Lung (tissue), 12 donors: ENCODE data around the gene RBM6. TPM values are rescaled to one million over a fixed set of nuclear protein-coding genes. Genes with fewer than 3 reads are reported as not detected.
"Not testable (repeated sequence)": the region's sequence is repeated elsewhere in the genome, so short reads cannot be mapped to it uniquely, and the experiment has no call there.

ENCODE experiments used
- ATAC-seq: fragments of 200-7000 bp; cut with Tn5 transposase; one replicate; pipeline ENCODE4 v1.9.1; 2020; ENCODE audit warnings: moderate number of reproducible peaks; ENCODE audit not compliant: insufficient read depth, low FRiP score
- DNase-seq, 3 donors: peaks; one replicate each; pipeline ENCODE4 v3.0.0-alpha.2; 2013 to 2017
- H3K27ac ChIP-seq, 2 donors: one replicate each; pipeline ENCODE4 v1.5.1; 2013; ENCODE audit warnings: mild to moderate bottlenecking in 2 of 2, moderate library complexity in 2 of 2, control low read depth in 1 of 2, inconsistent platforms in 1 of 2, low read depth in 1 of 2, low read length in 1 of 2
- H3K27me3 ChIP-seq, 3 donors: one replicate each; pipeline ENCODE4 v1.5.1; 2013; ENCODE audit warnings: low read length in 2 of 3; ENCODE audit not compliant: control insufficient read depth in 3 of 3, insufficient read depth in 3 of 3
- H3K36me3 ChIP-seq, 4 donors: one replicate each; pipeline ENCODE4 v1.5.1; 2013; ENCODE audit warnings: low read length in 4 of 4, mild to moderate bottlenecking in 1 of 4, moderate library complexity in 1 of 4; ENCODE audit not compliant: control insufficient read depth in 4 of 4, insufficient read depth in 4 of 4
- H3K4me1 ChIP-seq, 5 donors: one replicate each; pipeline ENCODE4 v1.5.1; 2013; ENCODE audit warnings: low read length in 5 of 5, mild to moderate bottlenecking in 2 of 5, moderate library complexity in 1 of 5; ENCODE audit not compliant: control insufficient read depth in 5 of 5, insufficient read depth in 5 of 5
- H3K4me3 ChIP-seq: one replicate; pipeline ENCODE4 v1.5.1; 2013; ENCODE audit warnings: mild to moderate bottlenecking, control low read depth, moderate library complexity
- H3K9ac ChIP-seq, 2 donors: one replicate each; pipeline ENCODE4 v1.5.1; 2013; ENCODE audit warnings: low read length in 2 of 2, control low read depth in 1 of 2; ENCODE audit not compliant: insufficient read depth in 1 of 2
- H3K9me3 ChIP-seq, 4 donors: one replicate each; pipeline ENCODE4 v1.5.1; 2013; ENCODE audit warnings: low read length in 3 of 4, mild to moderate bottlenecking in 1 of 4, moderate library complexity in 1 of 4; ENCODE audit not compliant: control insufficient read depth in 4 of 4, insufficient read depth in 3 of 4
- CTCF ChIP-seq: IDR thresholded peaks from 2 replicates; pipeline ENCODE4 v1.5.1; 2012; ENCODE audit warnings: mild to moderate bottlenecking; ENCODE audit errors: control extremely low read depth, extremely low read depth
- WGBS, 2 donors: extraction: QIAGEN DNeasy Blood & Tissue Kit; methylation state at CpG; one replicate each; pipeline ENCODE4 v1.1.7; 2013; 5-methylcytosine and 5-hydroxymethylcytosine counted together
- polyA plus RNA-seq, 2 donors: library from polyadenylated mRNA; stranded (reverse); fragments of 200-250 nt; gene quantifications; one replicate each; pipeline ENCODE4 v1.2.1, GENCODE V29; 2013
- total RNA-seq, 2 donors: library from RNA; depleted of rRNA in 1 of 2; stranded (reverse); fragments of >200 nt in 1 of 2; gene quantifications; one replicate each; pipeline ENCODE4 v1.2.1, GENCODE V29; 2014 to 2021
- donor health status: control.
- donor health status: control.
- donor health status: Bipolar disorder and iron deficiency.
- donor health status: healthy.
- donor health status: DM: yes; HTN: yes; CAD: no.

Gene RBM6
- total and polyA plus RNA-seq, 4 donors: 42.1 to 126 (median 79.7) TPM

GRCh38 chr3:50068134-50068533, 128.2 kb downstream of the RBM6 start:
- Histone ChIP-seq H3K36me3 (peaks cover 52 to 73% (median 60%) of the 10 kb centered on the region in 4 donors), H3K4me3 (no peak overlapping the region), H3K4me1 (no peaks in the 10 kb centered on the region), H3K9me3 (no peaks in the 10 kb centered on the region), H3K27ac (no peak overlapping the region), H3K9ac (no peak overlapping the region), H3K27me3 (no peaks in the 10 kb centered on the region)
- WGBS, 2 donors: 92 to 95% methylated on average over 2 of the region's 2 CpGs
- TF ChIP-seq CTCF: no peak
- ATAC-seq (no peak), DNase-seq (no peak)

GRCh38 chr3:50078091-50078490, 138.1 kb downstream of the RBM6 start:
- Histone ChIP-seq H3K4me1 (no peaks in the 10 kb centered on the region), H3K27me3 (no peaks in the 10 kb centered on the region), H3K36me3 (peaks cover 10 to 23% (median 18%) of the 10 kb centered on the region in 4 donors), H3K27ac (no peak overlapping the region), H3K9ac (no peak overlapping the region), H3K9me3 (no peaks in the 10 kb centered on the region), H3K4me3 (no peak overlapping the region)
- DNase-seq: no peak
- no peak for TF ChIP-seq CTCF
- ATAC-seq: no peak
- WGBS, 2 donors: 87 to 93% methylated on average over 1 of the region's 1 CpG

GRCh38 chr3:50078622-50079021, 138.7 kb downstream of the RBM6 start:
- no peak for ATAC-seq
- Histone ChIP-seq H3K27ac (no peak overlapping the region), H3K9ac (no peak overlapping the region), H3K27me3 (no peaks in the 10 kb centered on the region), H3K9me3 (no peaks in the 10 kb centered on the region), H3K36me3 (peaks cover 5 to 20% (median 15%) of the 10 kb centered on the region in 4 donors), H3K4me3 (no peak overlapping the region), H3K4me1 (no peaks in the 10 kb centered on the region)
- DNase-seq: no peak
- 10 to 11% methylated on average over 1 of the region's 1 CpG for WGBS, 2 donors
- TF ChIP-seq CTCF: no peak

- not testable (repeated sequence) for DNase-seq, H3K4me3 ChIP-seq, H3K27me3 ChIP-seq, H3K9ac ChIP-seq, H3K36me3 ChIP-seq, H3K4me1 ChIP-seq, H3K9me3 ChIP-seq, H3K27ac ChIP-seq, ATAC-seq
- 93 to 98% methylated on average over 10 to 22 of the region's 33 CpGs for WGBS, 2 donors
Measured at GRCh38 chr3:50084951-50085350, 145.0 kb downstream of the RBM6 start.
